ENCODE measurements around the gene FBXO33.

Gene FBXO33, protein sequence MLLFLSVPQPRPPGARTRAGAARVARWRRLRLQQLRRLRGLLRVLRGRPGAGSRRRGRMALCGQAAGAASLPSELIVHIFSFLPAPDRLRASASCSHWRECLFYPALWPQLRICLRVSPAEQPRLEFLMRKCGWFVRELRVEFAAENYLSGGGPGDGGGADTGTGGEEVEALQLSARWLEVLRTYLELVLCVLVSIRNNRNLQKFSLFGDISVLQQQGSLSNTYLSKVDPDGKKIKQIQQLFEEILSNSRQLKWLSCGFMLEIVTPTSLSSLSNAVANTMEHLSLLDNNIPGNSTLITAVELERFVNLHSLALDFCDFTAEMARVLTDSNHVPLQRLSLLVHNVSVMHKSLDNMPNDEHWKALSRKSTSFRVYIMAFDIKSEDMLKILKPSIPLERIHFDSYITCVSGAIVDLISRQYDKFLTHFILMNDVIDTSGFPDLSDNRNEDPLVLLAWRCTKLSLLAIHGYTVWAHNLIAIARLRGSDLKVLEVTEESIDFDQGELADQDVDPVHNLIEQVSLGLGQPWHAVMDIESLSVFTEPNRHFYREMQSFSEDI

DNA sequence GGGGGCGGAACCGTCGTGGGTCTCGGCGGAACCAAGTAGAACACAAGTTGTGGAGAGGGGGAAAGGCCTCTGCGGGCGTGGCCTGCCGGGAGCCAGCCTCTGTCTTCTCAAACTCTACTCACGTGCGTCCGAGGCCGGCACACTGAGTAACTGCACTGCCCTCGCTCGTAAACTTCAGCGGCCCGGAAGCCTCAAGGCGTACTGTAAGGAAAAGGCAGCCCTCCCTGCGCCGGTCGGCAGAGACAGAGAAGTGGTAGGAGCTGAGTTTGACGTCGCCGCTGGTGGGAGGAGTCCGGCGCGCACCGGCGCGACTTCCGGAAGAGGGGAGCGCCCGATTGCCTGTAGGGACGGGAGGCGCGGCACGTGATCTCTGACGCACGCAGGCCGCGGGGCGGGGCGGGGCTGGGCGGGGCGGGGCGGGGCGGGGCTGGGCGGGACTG lies at the start of gene FBXO33:
Gene FBXO33 (minus strand): TSS at position 255 of the 440 bp plus-strand sequence. CDS start 271 bp downstream, outside the sequence.
- peak; percentile 94 for DNase-seq

DNA sequence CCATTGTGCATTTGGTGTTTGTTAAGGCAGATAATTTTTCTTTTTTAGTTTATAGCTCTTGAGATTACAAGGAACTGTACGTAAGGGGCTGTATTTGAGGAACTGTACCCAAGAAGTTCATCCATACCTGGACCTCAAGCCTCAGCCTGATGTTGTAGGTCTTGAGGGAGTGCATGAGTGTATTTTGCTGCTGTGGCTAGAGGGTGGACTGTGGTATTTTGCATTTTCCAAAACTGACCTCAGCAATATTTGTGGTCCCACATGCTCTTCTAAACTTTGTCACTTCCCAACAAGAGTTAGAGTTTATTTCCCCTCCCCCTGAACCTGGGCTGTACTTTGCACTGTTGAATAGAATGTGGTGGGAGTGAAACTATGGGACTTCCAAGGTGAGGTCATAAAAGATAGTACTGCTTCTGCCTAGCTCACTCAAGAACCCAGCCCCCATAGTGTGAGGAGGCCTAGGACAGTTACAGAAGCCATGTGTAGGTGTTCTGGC lies 42.2 kb upstream of the FBXO33 start:
- DNase-seq, result no peak

DNA sequence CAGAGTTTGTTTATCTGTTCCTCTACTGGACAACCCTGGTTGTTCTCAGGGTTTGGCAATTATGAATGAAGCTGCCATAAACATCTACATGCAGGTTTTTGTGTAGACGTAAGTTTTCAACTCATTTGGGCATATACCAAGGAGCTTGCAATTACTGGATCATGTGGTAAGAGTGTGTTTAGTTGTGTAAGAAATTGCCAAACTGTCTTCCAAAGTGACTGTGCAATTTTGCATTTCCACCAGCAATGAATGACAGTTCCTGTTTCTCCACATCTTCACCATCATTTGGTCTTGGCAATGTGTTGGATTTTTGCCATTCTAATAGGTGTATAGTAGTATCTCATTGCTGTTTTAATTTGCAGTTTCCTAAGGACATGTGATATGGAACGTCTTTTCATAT lies 39.8 kb upstream of the FBXO33 start:
- DNase-seq, result no peak

DNA sequence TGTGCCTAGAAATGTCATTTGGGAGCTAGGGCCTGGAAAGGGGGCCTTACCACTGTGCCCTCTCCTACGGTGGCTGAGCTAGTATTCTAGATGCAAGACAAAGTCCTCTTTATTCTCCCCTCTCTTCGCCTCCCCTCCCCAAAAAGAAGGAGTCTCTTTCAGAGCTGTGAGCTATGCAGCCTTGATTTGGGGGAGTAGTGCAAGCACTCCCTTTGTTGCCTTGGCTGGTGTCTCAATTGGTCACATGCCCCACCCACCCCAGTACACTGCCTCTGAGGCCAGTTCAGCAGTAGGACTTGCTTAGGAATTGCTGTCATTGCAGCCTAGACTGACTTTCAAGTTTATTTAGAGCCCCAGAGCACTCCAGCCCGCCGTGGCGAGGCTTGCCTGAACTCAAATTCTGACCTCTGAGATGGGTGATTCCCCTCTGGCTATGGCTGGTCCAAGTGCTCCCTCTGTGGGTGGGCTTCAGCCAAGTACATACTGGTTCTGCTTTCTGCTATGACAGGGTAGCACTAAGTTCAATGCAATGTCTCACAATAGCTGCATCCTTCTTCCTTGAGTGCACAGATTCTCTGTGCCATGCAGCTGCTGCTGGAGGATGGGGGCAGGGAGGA lies 37.0 kb upstream of the FBXO33 start:
- DNase-seq, result no peak

DNA sequence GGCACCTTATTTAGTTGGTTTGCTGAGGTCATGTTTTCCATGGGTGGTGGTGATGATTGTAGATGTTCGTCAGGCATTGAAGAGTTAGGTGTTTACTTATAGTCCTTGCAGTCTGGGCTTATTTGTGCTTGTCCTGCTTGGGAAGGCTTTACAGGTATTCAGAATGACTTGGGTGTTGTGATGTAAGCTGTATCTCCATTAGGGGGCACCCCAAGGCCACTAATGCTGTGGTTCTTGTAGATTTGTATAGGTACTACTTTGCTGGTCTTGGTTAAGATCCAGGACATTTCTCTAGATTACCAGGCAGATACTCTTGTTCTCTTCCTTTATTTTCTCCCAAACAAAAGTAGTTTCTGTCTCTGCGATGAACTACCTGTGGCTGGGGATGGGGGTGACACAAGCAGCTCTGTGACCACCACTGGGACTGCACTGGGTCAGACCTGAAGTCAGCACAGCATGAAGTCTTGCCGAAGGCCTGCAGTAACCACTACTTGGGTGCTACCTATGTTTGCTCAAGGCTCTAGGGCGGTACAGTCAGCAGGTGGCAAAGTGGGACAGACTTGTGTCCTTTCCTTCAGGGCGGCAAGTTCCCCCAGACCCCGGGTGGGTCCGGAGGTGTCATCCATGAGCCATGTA lies 35.8 kb upstream of the FBXO33 start:
- no peak for DNase-seq

DNA sequence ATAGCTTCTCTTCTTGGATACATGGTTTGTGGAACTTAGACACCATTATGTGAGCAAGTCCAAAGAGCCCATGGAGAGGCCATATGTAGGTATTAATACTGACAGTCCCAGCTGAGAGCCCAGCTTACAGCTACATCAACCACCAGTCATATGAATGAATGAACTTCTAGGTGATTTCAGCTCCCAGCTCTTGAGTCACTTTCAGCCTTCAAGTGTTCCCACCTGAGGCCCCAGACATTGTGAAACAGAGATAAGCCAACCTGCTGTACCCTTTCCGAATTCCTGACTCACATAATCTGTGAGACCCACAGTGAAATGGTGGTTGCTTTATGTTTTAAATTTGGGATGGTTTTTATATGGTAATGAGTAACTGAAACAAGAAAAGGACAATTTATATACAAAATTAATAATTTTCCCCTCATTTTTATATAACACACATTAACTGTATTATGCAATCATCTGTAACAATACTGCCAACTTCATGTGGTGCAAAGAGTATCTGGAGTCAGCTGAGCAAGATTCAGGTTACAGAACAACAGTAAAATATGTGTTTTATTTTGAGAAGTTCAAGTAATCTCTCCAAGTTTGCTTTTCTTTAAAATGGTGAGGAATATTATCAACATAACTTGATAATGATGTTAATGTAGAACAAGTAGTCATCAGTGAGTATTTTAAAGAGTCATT lies 27.7 kb upstream of the FBXO33 start:
- DNase-seq, result no peak

DNA sequence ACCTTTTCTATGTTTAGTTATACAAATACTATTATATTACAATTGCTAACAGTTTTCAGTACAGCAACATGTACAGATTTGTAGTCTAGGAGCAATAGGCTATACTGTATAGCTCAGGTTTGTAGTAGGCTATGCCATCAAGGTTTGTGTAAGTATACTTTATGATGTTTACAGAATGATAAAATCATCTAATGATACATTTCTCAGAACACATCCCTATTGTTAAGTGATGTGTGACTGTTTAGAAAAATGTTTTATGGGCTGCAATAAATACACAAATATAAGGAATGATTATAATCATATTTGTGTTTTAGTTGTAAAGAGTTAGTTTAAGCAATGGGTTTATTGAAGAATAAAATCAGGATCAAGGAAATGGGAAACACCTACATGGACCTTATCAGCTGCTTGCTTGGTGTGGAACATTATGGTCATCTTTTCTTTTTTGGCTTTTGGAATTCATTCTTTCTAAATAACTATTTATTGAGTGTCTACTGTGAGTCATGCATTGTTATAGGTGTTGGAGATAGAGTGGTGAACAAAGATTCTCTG lies 24.5 kb upstream of the FBXO33 start:
- DNase-seq, result no peak

DNA sequence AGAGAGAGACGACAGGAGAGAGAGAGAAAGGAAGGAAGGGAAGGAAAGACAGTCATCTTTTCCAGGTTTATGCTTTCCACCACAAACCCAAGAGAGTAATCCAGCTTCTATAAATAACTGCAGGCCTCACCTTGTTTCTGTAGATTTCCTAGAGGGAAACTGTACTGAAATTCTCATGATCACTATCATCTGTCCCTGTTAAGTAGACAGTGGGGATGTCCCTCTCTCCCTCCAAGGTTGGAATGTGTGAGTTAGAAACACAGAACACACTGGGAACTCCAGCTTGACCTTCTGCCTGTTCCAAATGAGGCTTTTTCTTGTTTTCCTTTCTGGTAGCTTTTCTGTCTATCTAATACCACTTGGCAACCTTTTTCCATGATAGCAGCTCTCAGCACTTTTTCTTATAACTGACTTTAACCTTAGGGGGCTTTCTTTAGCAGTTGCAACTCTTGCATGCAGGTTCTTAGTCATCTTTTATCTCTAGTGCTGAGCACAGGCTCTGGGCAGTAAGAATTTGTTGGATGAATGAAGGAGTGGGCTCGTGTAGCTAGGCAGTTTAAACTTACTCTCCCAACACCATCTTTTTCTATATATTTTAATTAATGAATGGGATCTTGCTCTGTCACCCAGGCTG lies 22.8 kb upstream of the FBXO33 start:
- DNase-seq, result no peak

DNA sequence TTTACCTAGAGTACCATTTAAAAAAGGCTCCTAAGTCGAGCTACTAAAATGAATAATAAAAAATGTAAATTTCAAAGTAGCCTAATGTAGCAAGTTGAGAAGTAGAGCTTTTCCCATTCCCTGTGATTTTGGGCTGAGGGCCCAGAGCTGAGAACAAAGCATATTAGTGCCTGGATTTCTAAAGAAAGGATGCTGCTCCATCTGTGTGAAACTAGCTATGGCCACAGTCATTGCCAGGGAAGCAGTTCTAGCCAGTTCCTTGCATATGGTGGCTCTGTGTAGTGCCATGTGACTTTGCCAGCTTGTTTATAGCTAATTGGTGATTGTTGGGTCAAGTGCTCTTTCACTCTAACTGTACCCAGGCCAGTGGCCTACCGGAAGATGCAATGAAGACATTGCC lies 20.4 kb upstream of the FBXO33 start:
- DNase-seq, result no peak

DNA sequence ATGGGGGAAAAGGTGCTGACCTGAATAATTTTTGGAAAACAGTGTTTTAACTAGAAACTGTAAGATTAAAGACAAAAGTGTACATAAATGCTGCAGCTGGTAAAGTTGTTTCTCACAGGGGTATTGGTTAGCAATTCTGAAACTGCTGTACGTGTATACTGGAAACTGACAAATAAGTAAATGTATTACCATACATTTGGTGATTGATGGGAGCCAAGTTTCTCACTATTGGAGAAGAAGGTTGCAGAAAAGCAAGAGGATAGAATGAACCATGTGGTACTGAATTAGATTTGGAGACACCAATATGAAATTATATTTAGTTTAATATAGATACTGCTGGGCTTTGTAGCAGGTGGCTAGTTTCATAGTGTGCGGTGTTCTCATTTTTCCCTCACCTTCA lies 19.6 kb upstream of the FBXO33 start:
- DNase-seq, result no peak

DNA sequence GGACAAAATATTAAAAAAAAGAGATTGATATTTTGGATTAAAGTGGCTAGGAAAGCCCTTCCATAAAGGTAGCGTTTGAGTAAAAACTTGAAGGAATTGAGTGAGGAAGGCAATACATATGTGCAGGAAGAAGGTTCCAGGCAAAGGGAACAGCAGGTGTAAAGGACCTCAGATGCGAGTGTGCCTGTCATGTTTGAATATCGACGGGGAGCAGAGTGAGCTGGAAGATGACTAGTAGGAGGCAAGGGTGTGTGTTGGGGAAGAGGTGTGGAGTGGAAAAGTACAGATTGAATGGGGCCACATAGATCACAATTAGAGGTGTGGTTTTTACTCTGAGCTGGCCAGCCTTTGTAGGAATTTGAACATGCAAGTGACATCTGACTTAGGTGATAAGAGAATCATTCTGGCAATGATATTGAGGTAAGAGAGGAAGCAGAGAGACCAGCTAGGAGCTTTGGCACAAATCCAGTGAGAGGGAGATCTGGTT lies 15.0 kb upstream of the FBXO33 start:
- no peak for DNase-seq

DNA sequence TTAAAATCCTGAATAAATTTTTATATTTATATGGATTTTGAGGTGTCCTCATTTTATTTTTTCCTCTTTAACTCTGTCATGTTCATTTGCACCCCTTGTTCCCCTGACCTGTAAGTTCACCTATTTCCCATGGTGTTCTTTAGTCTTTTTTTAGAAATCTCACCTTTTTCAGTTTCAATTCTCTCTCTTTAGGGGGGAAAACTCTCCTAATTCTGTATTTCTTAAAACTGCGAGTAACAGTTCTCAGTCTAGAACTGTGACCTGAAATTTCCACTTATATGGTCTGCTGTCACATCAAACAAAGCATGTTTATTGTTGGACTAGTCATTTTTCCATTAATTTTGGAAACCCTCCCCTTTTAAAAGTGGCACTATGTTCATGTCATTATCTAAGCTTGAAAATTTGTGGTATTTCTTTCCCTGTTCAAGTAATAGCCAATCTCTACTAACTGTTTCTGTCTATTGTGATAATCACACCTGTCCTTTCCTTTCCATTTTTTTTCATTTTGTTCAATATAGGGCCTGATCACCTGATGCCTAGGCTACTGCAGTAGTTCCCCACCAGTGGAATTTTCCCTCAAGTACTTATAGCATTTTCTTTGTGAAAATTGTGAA lies 14.0 kb upstream of the FBXO33 start:
- DNase-seq, result no peak

DNA sequence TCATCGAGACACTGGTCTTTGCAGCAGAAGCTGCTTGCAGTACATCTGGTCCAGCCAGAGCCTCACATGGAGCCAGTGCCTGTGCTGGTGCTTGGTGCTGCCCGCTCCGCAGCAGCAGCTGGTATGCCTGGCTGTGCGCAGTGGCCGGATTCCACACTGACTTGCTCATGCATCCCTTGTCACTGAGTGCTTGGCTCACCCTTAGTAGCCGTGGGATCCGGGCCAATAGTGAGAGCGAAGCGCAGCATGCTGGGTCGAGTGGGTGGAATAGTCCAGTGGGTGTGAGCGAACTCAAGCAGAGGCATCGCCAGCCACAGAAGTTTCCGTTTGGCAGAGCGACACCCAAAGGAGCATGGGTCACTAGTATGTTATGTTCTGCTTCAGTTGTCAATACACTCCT lies 10.1 kb upstream of the FBXO33 start:
- no peak for DNase-seq

DNA sequence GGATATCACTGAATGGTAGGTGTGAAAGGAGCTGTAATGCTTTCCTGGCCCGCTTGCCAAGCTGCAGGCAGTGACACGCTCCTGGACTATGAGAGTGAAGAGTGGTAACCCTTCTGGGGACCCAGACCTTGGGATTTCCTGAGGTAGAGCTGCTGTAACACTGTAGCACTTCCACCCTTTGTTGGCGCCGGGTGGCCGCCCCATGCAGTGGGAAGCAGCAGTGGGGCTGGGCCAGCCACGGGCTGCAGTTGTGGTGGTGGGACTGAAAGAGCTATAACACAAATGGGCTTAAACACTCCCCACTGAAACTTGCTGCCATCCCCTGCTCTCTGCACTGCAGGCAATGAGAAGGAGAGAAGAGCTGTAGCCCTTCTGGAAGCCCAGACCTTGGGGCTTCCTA lies 9.6 kb upstream of the FBXO33 start:
- DNase-seq, result no peak

DNA sequence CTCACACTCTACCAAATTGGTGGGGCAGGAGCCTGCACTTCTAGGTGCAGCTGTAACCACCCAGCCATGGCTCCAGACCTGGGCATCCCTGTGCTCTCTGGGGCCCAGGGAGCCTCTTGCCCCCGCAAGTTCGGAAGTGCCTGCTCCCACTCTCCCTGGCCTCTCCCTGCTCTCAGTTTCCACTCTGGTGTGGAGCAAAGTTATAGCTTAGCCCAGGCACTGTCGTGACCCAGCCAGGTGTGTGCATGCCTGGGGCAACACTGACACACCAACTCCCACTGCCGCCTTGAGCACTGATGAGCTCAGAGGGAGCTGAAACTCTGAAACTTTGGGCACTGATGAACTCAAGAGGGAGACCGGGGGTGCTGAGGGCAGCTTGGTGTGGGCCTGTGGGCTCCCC lies 8.7 kb upstream of the FBXO33 start:
- DNase-seq, result no peak

DNA sequence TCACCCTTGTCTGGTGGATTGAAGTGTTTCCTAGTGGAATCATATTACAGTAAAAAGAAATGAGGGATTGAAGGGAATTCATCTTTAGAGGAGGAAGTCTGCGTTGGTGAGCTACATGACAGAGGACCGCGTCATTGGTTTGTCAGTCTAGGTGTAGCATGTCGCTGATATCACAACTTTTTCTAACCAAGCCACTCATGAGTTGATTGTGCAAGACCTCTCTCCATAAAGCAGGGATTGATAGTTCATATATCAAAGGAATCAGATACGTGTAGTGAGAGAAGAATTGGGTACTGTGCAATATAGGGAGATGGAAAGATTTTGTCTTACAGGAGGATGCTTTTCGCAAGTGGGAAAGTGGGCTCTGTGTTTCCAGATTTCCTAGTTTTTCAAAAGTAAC lies 3.0 kb upstream of the FBXO33 start:
- DNase-seq, result peak; percentile 16

DNA sequence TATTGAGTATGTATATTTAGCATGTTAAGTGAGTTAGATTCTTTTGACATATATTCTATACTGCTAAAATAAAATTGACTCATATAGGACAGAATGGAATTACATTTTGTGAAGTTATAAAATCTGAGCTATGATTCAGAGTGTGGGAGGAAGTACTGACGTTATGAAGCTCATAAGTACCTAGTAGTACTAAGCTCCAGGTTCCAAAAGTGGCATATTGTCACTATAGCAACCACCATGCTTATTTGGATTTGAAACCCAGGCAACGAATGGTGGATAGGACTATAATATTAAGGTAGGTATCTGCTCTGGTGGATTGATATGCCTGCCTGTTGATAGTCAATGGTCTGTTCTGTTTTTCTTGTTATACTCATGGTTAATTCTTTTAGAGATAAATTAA lies 2.2 kb upstream of the FBXO33 start:
- DNase-seq, result peak; percentile 12

DNA sequence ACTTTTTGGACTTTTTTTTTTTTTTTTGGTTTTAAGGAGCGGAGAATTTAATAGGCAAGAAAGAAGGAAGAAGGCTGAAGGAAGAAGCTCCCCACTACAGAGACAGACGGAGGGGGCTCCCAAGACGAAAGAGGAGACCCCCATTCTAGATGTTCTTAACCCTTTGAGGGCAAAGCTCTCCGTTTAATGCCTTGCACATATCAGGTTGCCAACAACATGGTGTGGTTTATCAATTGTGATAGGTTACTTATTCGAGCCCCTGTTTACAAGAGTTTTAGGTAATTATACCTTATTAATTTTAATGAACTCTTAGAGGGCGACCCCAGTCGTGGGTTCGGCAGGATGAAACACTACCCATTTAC lies 1.2 kb upstream of the FBXO33 start:
- DNase-seq, result no peak

DNA sequence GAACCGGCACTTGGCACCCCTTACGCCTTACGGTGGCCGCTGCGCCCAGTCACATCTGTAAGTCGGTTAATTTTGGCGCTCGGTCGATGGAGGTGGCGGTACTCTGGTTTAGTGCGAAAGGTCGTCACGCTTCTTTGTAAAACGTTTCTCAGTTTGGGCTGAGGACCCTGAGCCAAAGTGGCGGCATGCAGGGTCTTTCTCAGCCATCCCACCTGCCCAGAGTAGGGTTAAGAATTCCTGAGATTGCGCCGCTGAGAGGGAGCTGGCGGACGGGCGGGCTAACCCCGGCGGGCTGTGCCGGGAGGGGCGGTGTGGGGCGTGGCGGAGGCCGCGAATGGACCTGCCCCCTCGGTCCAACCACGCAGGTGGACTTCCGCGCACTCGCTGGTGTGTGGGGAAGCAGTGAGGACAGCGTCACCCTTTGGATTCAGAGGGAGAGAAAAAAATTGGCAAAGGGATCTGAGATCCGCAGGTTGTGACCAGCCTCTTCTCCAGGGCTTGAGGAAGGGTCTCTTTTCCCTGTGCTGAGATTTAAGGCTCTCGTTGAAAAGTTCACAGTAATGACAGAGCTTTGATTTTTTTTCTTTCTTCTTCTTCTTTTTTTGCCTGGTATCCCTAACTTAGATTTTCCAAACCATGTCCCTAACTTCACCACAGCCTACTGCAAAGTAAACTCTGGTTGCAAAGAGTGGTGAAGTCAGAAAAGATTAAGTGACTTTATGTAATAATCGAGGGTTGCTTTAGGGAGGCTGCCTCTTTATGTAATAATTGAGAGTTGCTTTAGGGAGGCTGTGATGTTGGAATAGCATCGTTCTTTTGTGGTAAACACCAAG lies 602 bp upstream of the FBXO33 start:
- DNase-seq, result peak; percentile 89

DNA sequence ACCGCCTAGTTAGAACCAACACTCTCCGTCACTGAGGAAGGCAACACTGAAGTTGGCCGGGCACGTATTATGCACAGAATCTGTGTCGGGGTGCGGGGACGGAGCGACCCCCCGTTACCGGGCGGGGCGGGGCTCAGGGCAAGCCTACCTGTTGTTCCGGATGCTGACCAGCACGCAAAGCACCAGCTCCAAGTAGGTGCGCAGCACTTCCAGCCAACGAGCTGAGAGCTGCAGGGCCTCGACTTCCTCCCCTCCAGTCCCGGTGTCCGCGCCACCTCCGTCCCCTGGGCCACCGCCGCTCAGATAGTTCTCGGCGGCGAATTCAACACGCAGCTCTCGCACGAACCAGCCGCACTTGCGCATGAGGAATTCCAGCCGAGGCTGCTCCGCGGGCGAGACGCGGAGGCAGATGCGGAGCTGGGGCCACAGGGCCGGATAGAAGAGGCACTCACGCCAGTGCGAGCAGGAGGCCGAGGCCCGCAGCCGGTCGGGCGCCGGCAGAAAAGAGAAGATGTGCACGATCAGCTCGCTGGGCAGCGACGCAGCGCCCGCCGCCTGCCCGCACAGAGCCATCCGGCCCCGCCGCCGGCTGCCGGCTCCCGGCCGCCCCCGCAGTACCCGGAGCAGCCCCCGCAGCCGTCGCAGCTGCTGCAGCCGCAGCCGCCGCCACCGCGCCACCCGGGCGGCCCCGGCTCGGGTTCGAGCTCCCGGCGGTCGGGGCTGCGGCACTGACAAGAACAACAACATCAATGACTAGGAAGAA lies 636 bp downstream of the FBXO33 start:
- peak; percentile 28 for DNase-seq

Data from NCI-H510A treated with DMSO at 0.1 percent for 48 hours (cell line).